HS-27A (cell line): ENCODE measurements around the gene NR2C2AP.
"Not testable (repeated sequence)": the region's sequence is repeated elsewhere in the genome, so short reads cannot be mapped to it uniquely, and the experiment has no call there.

Experiments used
- DNase-seq: peaks from one replicate; pipeline ENCODE4 v3.0.0-alpha.2; 2012; ENCODE audit warnings: low read depth, missing footprints

NR2C2AP gene

DNA sequence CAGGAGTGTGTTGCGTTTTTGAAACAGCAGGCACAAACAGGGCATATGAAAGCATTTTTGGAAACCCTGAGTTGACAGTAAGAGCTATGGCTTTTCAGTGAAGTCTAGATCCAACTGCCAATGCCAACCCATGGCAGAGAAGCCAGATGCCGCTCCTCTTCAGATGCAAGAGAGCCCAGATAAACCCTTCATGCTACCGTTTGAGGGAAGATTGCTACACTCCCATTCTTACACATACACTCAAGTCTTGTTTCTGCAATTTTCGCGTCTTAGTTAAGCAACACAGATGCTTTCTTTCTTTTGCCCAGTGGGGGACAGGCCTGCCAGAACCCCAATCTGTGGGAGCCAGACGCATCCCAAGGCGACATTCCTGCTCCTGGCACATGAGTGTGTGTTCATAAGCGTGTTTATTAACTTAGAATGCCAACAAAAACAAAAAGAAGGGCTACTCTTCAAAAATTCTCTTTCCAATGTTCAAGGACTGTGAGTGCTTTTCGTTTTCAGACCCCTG, 21.7 kb downstream of the NR2C2AP start:
- no peak for DNase-seq

DNA sequence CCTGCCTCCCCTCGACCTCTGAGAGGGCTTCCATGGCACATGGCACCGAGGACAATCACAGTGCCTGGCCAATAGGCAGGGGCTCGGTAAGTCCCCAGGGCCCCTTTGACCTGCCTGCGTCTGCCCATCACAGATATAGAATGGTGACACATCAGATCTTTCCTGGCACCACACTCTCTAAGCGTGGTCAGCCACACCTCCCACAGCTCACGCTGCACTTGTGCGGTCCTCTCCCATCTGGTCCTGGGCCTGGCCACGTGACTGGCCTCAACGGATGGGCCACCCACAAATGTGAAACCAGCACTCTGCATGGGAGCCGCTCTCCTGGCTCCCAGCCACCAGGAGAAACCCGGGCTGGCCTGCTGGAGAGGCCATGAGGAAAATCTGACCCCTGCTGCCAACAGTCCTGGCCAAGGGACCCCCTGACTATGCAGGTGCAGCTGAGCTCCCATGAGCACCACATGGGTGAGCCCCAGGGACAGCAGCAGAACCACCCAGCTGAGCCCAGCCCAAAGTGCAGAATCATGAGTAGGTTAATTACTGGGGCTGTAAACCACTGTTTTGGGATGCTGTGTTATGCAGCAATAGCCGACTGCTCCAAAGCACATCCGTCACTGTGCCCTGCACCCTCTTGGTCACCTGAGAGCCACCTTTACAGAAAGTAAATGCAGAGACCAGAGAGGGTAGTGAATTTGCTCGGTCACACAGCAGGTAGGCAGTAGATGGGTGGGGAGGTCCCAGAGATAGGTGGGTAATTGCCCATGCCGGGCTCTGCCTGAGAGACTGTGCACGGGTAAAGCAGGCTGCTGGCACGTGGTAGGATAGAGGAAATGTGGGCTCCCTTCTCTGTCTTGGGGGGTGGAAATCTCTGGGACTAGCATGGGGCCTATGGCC, 23.4 kb downstream of the NR2C2AP start:
- DNase-seq, result no peak

- DNase-seq, result no peak
These were observed 26.3 kb downstream of the NR2C2AP start for GRCh38 chr19:19176950-19177349.

- not testable (repeated sequence) for DNase-seq
These were observed 30.0 kb downstream of the NR2C2AP start for GRCh38 chr19:19173243-19173642.

- DNase-seq, result no peak
These were observed 31.2 kb downstream of the NR2C2AP start for GRCh38 chr19:19171821-19172532.

GRCh38 chr19:19170873-19171672, 32.1 kb downstream of the NR2C2AP start:
- no peak for DNase-seq

DNA sequence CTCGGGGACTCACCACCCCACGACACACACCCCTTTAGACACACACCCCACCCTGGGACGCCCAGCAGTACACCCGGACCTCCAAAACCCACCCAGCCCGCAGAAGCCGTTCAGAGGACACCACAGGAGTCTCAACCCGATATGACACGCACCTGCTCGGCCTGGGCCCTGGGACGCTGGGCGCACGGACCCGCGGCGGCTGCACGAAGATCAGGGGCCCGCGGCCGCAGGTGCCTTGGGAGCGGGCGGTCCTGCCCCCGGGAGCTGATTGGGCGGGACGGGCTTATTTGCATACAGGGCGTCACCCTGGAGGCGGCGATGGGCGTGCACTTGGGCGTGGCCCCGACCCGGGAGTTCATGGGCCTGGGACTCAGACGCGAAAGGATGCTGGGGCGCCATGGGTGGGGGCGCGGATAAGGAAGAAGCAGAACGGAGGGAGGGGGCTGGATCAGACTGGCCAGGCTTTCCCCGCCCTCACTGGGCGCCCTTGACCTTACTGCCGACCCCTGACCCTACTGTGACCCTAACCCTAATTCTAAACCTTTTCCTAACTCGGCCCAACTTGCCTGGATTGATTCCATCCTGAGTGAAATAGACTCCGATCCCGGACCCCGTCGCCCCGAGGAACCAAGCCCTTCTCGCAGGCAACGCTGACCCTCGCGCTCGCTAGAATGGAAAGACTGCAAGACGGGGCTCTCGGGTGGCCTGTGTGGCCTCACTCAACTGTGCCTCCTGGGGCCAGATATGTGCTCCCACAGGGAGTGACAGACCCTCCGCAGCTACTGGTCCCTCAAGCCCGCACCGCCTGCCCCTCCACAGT, 33.0 kb downstream of the NR2C2AP start, which contains the start of gene MEF2B:
MEF2B (minus strand) TSS at position 211 of the 820 bp plus-strand sequence. CDS start 19,528 bp downstream, outside the sequence.
- no peak for DNase-seq

DNA sequence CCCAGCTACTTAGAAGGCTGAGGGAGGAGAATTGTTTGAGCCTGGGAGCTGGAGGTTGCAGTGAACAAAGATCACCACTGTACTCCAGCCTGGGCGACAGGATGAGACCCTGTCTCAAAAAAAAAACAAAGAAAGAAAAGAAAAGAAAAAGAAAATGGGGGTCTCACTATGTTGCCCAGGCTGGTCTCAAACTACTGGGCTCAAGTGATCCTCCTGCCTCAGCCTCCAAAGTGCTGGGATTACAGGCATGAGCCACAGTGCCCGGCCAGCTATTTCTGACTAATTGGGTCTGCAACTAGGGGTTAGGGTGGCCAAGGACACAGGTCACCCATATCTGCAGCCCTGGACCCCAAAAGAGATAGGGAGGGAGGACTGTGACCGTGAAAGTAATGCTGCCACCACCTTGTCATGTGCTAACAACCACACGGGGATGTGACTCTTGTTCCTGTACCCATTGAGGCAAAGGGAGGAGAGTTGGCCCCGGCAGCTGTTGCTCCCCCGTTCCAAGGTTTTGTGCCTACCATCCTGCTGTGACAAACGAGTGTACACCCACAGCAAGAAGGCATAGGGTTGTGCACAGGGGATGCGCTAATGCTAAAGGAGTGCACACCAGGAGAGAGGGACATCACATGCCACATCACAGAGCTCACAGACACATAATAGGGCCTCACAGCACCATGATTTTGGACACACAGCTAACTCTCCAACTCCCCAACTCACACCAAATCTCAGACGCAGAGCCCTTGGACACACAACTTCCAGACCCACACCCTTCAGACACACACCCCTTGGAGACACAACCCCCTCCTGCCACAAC, 33.8 kb downstream of the NR2C2AP start:
- no peak for DNase-seq

DNA sequence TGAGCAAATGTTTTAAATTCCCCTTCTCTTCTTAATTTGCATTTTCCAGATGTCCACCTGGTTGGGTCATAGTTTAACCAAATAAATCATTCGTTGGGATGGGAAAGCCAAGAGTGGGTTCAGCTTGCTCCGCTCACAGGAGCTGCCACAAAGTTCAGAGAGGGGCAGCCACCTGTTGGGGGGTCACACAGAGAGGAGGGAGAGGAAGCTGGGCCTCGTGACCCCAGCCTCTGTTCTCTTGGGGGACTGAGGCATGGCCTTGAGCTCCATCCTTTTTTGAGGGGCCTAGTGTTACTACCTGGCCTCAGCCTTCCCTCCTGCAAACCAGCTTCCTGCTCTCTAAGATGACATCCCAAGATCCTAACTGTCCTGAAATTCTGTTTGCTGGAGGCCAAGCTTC, 35.6 kb downstream of the NR2C2AP start:
- no peak for DNase-seq

DNA sequence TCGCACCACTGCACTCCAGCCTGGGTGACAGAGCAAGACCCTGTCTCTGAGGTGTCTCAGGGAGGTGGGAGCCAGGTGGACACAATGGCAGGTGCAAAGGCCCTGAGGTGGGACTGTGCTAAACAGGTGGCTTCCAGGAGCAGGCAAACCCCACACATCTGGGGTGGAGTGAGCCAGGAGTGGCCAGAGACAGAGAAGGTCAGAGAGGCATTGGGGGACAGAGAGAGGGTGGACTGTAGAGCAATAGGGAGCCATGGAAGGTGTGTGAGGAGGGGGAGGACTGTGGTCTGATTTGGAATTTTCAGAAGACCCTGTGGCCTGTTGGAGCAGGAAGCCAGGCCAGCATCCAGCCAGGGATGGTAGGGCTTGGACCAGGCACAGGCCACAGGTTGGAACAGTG, 37.8 kb downstream of the NR2C2AP start:
- DNase-seq, result no peak

GRCh38 chr19:19162495-19162894, 40.7 kb downstream of the NR2C2AP start:
- DNase-seq, result no peak

- DNase-seq, result no peak
These were observed 42.7 kb downstream of the NR2C2AP start for GRCh38 chr19:19160461-19161035.

DNA sequence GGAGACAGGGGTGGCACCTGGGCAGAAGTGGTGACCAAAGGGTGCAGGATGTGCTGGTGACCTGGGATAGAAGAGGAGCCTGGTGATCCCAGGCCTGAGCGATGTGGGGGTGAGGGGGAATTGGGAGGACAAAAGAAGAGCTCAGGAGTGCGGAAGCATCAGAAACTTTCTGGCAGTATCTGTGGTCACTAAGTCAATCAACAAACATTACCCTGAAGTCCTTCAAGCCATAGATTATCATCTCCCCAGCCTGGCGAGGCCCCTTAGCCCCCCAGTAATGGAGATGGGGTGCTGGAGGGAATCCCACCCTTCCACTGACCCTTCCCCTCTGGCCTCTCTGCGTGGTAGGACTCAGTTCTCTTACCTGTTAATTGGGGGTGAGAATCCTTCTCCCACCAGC, 43.7 kb downstream of the NR2C2AP start:
- no peak for DNase-seq

DNA sequence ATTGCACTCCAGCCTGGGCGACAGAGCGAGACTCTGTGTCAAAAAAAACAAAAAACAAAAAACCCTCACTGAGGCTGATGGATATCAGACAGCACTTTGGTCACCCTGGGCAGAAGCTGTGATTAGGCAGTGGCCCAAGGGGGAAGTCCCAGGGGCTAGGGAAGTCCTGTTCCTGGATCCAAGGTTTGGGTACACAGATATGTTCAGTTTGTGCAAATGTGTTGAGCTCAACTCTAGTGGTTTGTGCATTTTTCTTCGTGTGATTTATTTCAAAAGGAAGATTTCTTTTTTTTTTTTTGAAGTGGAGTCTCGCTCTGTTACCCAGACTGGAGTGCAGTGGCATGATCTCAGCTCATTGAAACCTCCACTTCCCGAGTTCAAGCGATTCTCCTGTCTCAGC, 45.4 kb downstream of the NR2C2AP start:
- DNase-seq, result no peak

- no peak for DNase-seq
These were observed 47.6 kb downstream of the NR2C2AP start for GRCh38 chr19:19155495-19156219.

GRCh38 chr19:19154768-19155494, 48.3 kb downstream of the NR2C2AP start:
- DNase-seq, result no peak

GRCh38 chr19:19152668-19153384, 50.4 kb downstream of the NR2C2AP start:
- DNase-seq, result no peak

DNA sequence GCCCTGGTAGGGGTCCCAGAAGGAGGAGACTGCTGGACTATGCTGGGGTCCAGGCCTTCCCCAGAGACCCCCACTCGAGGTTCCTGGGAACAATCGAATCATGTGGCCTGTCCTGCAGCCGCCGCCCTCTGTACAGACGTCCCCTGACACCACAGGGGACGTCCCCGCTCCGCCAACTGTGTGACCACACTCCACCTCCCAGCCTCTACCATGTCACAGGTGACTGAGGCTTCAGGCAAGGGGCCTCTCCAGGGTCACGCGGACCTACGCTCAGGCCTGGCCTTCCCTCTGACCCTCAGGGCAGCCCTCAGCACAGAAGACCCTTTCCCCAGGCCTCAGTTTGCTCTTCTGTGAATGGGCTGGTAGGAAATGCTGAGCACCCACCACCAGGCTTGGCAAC, 51.8 kb downstream of the NR2C2AP start:
- no peak for DNase-seq
